Activated CD8-positive, alpha-beta memory T cell treated with anti-CD3 and anti-CD28 coated beads, Interleukin-2, amount 50 U/mL, for 1 hour (primary cell): ENCODE data around the gene POLN.
"Not testable (repeated sequence)": the region's sequence is repeated elsewhere in the genome, so short reads cannot be mapped to it uniquely, and the experiment has no call there.

Experiments used
- DNase-seq: peaks from one replicate; pipeline ENCODE4 v3.0.0-alpha.2; 2020; ENCODE audit errors: extremely low read depth

POLN gene

GRCh38 chr4:2275546-2276251 is 33.8 kb upstream of the POLN start:
- no peak for DNase-seq

GRCh38 chr4:2275044-2275397 is 33.1 kb upstream of the POLN start:
- not testable (repeated sequence) for DNase-seq

GRCh38 chr4:2274320-2275043 is 32.6 kb upstream of the POLN start:
- no peak for DNase-seq

- DNase-seq = no peak
Observed at GRCh38 chr4:2273657-2274319, 31.9 kb upstream of the POLN start.

- no peak for DNase-seq
Observed at GRCh38 chr4:2273221-2273620, 31.3 kb upstream of the POLN start.

GRCh38 chr4:2272828-2273120 is 30.9 kb upstream of the POLN start:
- DNase-seq = no peak

GRCh38 chr4:2272026-2272827 is 30.3 kb upstream of the POLN start:
- DNase-seq = no peak

- DNase-seq = no peak
Observed at GRCh38 chr4:2271279-2272025, 29.5 kb upstream of the POLN start.

- DNase-seq = no peak
Observed at GRCh38 chr4:2270341-2271165, 28.6 kb upstream of the POLN start.

GRCh38 chr4:2269618-2270163 is 27.8 kb upstream of the POLN start:
- DNase-seq = no peak

- DNase-seq = no peak
Observed at GRCh38 chr4:2269206-2269531, 27.2 kb upstream of the POLN start.

- DNase-seq = no peak
Observed at GRCh38 chr4:2268357-2269205, 26.7 kb upstream of the POLN start.

GRCh38 chr4:2267841-2268240 is 25.9 kb upstream of the POLN start:
- no peak for DNase-seq

- DNase-seq = no peak
Observed at GRCh38 chr4:2267320-2267811, 25.4 kb upstream of the POLN start.

- no peak for DNase-seq
Observed at GRCh38 chr4:2266821-2267220, 24.9 kb upstream of the POLN start.

GRCh38 chr4:2266181-2266580 is 24.3 kb upstream of the POLN start:
- no peak for DNase-seq

GRCh38 chr4:2265113-2266110 is 23.5 kb upstream of the POLN start:
- DNase-seq = no peak

GRCh38 chr4:2264481-2265041 is 22.6 kb upstream of the POLN start:
- no peak for DNase-seq
